Measurements from ENCODE around the gene EMILIN3. TPM values are rescaled to one million over a fixed set of nuclear protein-coding genes. Genes with fewer than 3 reads are reported as not detected.

Gene EMILIN3
- total and polyA plus RNA-seq, 4 donors = 0.38 to 0.72 (median 0.39) TPM; not detected in 1

DNA sequence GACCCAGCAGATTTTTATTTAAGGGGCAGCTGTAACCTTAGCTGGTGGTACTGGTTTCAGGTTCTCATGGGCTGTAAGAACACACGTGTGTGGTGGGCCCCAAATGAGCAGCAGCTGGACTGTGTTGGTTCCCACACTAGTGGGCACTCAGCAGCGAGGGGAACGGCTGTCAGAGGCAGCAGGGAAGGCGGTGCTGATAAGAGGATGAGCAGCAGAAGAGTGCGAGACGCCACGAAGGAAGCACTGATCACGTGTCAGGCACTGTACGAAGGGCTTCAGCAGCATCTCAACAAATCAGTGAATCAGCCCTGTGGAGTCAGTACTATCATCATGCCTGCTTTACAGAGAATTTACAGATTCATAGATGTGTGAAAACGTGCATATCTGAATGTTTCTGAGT is 41.0 kb upstream of the EMILIN3 start:
- DNase-seq (no peak), ATAC-seq (ENCODE audit: low FRiP score) (no peak)
- Histone ChIP-seq H3K36me3 (ENCODE audit: control insufficient read depth in 1 of 2, insufficient read depth in 2 of 2, low read length in 1 of 2) (peaks cover 6 to 7% of the 10 kb centered on the region in 2 donors), H3K27ac (ENCODE audit: low read depth in 1 of 2, low read length in 2 of 2) (no peak overlapping the region), H3K4me1 (ENCODE audit: control insufficient read depth in 1 of 2, insufficient read depth in 2 of 2, low read length in 2 of 2) (no peaks in the 10 kb centered on the region), H3K9me3 (ENCODE audit: control insufficient read depth, low read length) (no peaks in the 10 kb centered on the region), H3K27me3 (ENCODE audit: control insufficient read depth in 1 of 2, insufficient read depth in 2 of 2, low read length in 1 of 2) (no peaks in the 10 kb centered on the region), H3K4me3 (ENCODE audit: low read length in 2 of 2) (no peak overlapping the region)
- WGBS, 2 donors = 88 to 91% methylated on average over 10 of the region's 10 CpGs
- intact Hi-C loops (cut with DNase I) = no loop called here

GRCh38 chr20:41406896-41407444 is 40.4 kb upstream of the EMILIN3 start:
- 90 to 91% methylated on average over 7 of the region's 7 CpGs for WGBS, 2 donors
- H3K27ac ChIP-seq (ENCODE audit: low read depth in 1 of 2, low read length in 2 of 2) = no peak overlapping the region
- DNase-seq = no peak
- intact Hi-C loops (cut with DNase I) = no loop called here
- no peak overlapping the region for H3K4me3 ChIP-seq (ENCODE audit: low read length in 2 of 2)
- peaks cover 6 to 7% of the 10 kb centered on the region in 2 donors for H3K36me3 ChIP-seq (ENCODE audit: control insufficient read depth in 1 of 2, insufficient read depth in 2 of 2, low read length in 1 of 2)
- H3K27me3 ChIP-seq (ENCODE audit: control insufficient read depth in 1 of 2, insufficient read depth in 2 of 2, low read length in 1 of 2) = no peaks in the 10 kb centered on the region
- no peaks in the 10 kb centered on the region for H3K9me3 ChIP-seq (ENCODE audit: control insufficient read depth, low read length)
- no peaks in the 10 kb centered on the region for H3K4me1 ChIP-seq (ENCODE audit: control insufficient read depth in 1 of 2, insufficient read depth in 2 of 2, low read length in 2 of 2)
- ATAC-seq (ENCODE audit: low FRiP score) = no peak

- no peaks in the 10 kb centered on the region for H3K9me3 ChIP-seq (ENCODE audit: control insufficient read depth, low read length)
- H3K27me3 ChIP-seq (ENCODE audit: control insufficient read depth in 1 of 2, insufficient read depth in 2 of 2, low read length in 1 of 2) = no peaks in the 10 kb centered on the region
- no peak for DNase-seq
- peaks cover 6 to 7% of the 10 kb centered on the region in 2 donors for H3K36me3 ChIP-seq (ENCODE audit: control insufficient read depth in 1 of 2, insufficient read depth in 2 of 2, low read length in 1 of 2)
- 65 to 72% methylated on average over 10 of the region's 10 CpGs for WGBS, 2 donors
- intact Hi-C loops (cut with DNase I) = no loop called here
- H3K27ac ChIP-seq (ENCODE audit: low read depth in 1 of 2, low read length in 2 of 2) = no peak overlapping the region
- no peaks in the 10 kb centered on the region for H3K4me1 ChIP-seq (ENCODE audit: control insufficient read depth in 1 of 2, insufficient read depth in 2 of 2, low read length in 2 of 2)
- no peak for ATAC-seq (ENCODE audit: low FRiP score)
- no peak overlapping the region for H3K4me3 ChIP-seq (ENCODE audit: low read length in 2 of 2)
These were observed 39.7 kb upstream of the EMILIN3 start for GRCh38 chr20:41406353-41406752.

GRCh38 chr20:41405436-41405835 is 38.8 kb upstream of the EMILIN3 start:
- intact Hi-C loops (cut with DNase I) = no loop called here
- ATAC-seq (ENCODE audit: low FRiP score) = no peak
- 76 to 80% methylated on average over 3 of the region's 3 CpGs for WGBS, 2 donors
- Histone ChIP-seq H3K27me3 (ENCODE audit: control insufficient read depth in 1 of 2, insufficient read depth in 2 of 2, low read length in 1 of 2) (no peaks in the 10 kb centered on the region), H3K36me3 (ENCODE audit: control insufficient read depth in 1 of 2, insufficient read depth in 2 of 2, low read length in 1 of 2) (peaks cover 6 to 8% of the 10 kb centered on the region in 2 donors), H3K4me3 (ENCODE audit: low read length in 2 of 2) (no peak overlapping the region), H3K4me1 (ENCODE audit: control insufficient read depth in 1 of 2, insufficient read depth in 2 of 2, low read length in 2 of 2) (no peaks in the 10 kb centered on the region), H3K27ac (ENCODE audit: low read depth in 1 of 2, low read length in 2 of 2) (no peak overlapping the region), H3K9me3 (ENCODE audit: control insufficient read depth, low read length) (no peaks in the 10 kb centered on the region)
- DNase-seq = no peak

DNA sequence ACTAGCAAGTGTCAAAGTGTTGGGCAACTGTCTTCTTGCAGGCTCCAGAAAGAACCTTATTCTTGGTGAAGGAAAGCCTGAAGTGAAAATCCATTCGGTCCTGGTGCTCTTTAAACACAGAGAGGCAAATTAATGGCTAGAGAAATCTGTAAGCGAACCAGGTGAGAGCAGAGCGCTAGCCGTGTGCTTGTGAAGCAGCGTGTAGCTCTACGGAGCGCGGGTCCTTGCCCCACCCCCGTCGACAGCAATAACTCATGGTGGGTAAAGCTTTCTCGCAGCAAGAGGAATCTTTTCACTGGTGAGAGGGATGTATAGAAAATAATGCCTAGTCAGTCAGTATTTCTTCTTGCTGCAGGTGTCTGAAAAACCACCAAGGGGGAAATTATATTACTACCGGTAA is 37.0 kb upstream of the EMILIN3 start:
- 83 to 86% methylated on average over 12 of the region's 12 CpGs for WGBS, 2 donors
- no peak for ATAC-seq (ENCODE audit: low FRiP score)
- H3K36me3 ChIP-seq (ENCODE audit: control insufficient read depth in 1 of 2, insufficient read depth in 2 of 2, low read length in 1 of 2) = peaks cover 6 to 8% of the 10 kb centered on the region in 2 donors
- no peaks in the 10 kb centered on the region for H3K4me1 ChIP-seq (ENCODE audit: control insufficient read depth in 1 of 2, insufficient read depth in 2 of 2, low read length in 2 of 2)
- H3K27ac ChIP-seq (ENCODE audit: low read depth in 1 of 2, low read length in 2 of 2) = no peak overlapping the region
- H3K9me3 ChIP-seq (ENCODE audit: control insufficient read depth, low read length) = no peaks in the 10 kb centered on the region
- H3K27me3 ChIP-seq (ENCODE audit: control insufficient read depth in 1 of 2, insufficient read depth in 2 of 2, low read length in 1 of 2) = no peaks in the 10 kb centered on the region
- no peak overlapping the region for H3K4me3 ChIP-seq (ENCODE audit: low read length in 2 of 2)
- no peak for DNase-seq
- intact Hi-C loops (cut with DNase I) = no loop called here

- no peak overlapping the region for H3K4me3 ChIP-seq (ENCODE audit: low read length in 2 of 2)
- H3K27me3 ChIP-seq (ENCODE audit: control insufficient read depth in 1 of 2, insufficient read depth in 2 of 2, low read length in 1 of 2) = no peaks in the 10 kb centered on the region
- H3K4me1 ChIP-seq (ENCODE audit: control insufficient read depth in 1 of 2, insufficient read depth in 2 of 2, low read length in 2 of 2) = no peaks in the 10 kb centered on the region
- H3K9me3 ChIP-seq (ENCODE audit: control insufficient read depth, low read length) = no peaks in the 10 kb centered on the region
- H3K36me3 ChIP-seq (ENCODE audit: control insufficient read depth in 1 of 2, insufficient read depth in 2 of 2, low read length in 1 of 2) = peaks cover 0 to 1% of the 10 kb centered on the region in 2 donors
- DNase-seq = no peak
- intact Hi-C loops (cut with DNase I) = loop anchor here in 1 of 2 donors (5.0 kb wide), 1 partner anchor 421 kb away; no protein-coding TSS in a partner anchor
- H3K27ac ChIP-seq (ENCODE audit: low read depth in 1 of 2, low read length in 2 of 2) = no peak overlapping the region
- ATAC-seq (ENCODE audit: low FRiP score) = no peak
- WGBS, 2 donors = 51 to 52% methylated on average over 2 of the region's 2 CpGs
These were observed 31.8 kb upstream of the EMILIN3 start for GRCh38 chr20:41398408-41398807.

DNA sequence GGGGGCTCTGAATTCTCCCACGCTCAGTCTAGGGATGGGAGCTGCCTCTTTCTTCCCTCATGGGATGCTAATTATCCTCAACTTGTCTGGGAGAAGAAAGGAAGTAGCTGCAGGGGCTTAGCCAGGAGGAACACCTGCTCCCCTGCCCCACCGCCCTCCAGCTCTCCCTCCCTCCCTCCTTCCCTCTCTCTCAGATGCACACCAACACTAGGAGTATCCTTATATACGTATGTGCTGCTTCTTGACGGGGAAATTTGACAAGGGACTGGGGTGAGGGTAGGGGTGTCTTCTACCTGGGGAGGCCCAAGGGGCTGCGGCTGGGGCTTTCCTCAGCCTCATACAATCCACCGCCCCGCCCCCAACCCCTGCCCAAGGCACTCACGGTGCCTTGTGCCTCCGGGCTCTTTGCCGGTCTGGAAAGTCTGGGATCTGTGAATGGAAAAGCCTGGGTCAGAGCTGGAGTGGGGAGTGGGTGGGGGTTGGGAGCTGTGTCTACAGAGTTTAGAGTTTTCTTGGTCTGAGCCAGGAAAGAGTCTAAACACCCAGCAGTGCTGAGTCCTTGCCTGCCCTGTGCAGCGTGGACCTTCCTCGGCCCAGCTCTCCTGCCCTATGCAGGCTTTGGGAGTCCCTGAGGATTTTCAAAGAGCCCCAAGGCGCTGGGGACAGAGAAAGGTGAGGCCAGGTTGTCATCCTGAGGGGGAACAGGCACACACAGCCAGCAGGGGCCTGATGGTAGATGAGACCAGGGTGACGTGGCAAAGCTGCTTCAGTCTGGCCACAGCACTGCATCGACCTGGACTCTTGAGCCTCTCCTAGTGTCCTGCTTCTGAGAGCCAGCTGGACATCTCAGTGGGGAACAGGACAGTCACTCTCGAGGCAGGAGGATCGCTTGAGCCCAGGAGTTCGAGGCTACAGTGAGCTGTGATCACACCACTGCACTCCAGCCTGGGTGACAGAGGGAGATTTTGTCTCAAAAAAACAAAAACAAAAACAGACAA is 29.3 kb upstream of the EMILIN3 start:
- H3K9me3 ChIP-seq (ENCODE audit: control insufficient read depth, low read length) = no peaks in the 10 kb centered on the region
- no peaks in the 10 kb centered on the region for H3K4me1 ChIP-seq (ENCODE audit: control insufficient read depth in 1 of 2, insufficient read depth in 2 of 2, low read length in 2 of 2)
- H3K27ac ChIP-seq (ENCODE audit: low read depth in 1 of 2, low read length in 2 of 2) = no peak overlapping the region
- DNase-seq (no peak), ATAC-seq (ENCODE audit: low FRiP score) (peak; percentile 37)
- no peak overlapping the region for H3K4me3 ChIP-seq (ENCODE audit: low read length in 2 of 2)
- H3K27me3 ChIP-seq (ENCODE audit: control insufficient read depth in 1 of 2, insufficient read depth in 2 of 2, low read length in 1 of 2) = no peaks in the 10 kb centered on the region
- intact Hi-C loops (cut with DNase I) = loop anchor here in 1 of 2 donors (5.0 kb wide), 1 partner anchor 419 kb away; no protein-coding TSS in a partner anchor
- H3K36me3 ChIP-seq (ENCODE audit: control insufficient read depth in 1 of 2, insufficient read depth in 2 of 2, low read length in 1 of 2) = no peaks in the 10 kb centered on the region
- 51 to 59% methylated on average over 18 of the region's 18 CpGs for WGBS, 2 donors

DNA sequence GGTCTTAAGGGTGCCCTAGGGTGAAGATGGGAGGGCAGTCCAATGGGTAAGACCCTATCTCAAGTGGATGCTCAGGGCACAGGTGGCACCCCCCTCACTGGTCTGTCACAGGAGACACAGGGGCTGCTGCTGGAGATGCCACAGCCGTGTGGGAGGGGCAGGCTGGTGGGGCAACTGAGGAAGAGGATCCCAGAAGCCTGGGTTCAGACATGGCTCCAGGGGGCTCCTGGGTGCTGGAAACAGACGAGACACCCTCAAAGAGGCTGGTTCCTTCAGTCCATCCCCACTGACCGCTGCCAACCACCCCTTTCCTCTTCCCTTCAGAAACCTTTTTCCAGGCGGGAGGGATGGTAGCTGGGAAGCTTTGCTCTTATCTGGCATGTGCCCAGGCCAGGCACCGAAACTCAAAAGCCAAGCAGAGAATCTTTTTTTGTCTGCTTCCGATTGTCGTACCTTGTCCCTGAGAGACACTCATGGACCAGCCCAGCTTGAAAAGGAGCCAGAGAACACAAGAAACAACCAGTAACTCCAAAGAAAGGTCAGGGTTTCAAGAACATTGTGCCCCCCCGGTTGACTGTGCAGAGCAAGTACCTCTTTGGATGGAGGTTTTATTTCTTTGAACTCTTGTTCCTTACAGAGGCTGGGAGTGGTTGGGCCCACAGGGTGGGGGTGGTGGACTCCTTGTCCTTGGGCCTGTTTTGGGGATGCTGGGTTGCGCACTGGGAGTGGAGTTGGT is 28.5 kb upstream of the EMILIN3 start:
- Histone ChIP-seq H3K27me3 (ENCODE audit: control insufficient read depth in 1 of 2, insufficient read depth in 2 of 2, low read length in 1 of 2) (no peaks in the 10 kb centered on the region), H3K9me3 (ENCODE audit: control insufficient read depth, low read length) (no peaks in the 10 kb centered on the region), H3K4me1 (ENCODE audit: control insufficient read depth in 1 of 2, insufficient read depth in 2 of 2, low read length in 2 of 2) (no peaks in the 10 kb centered on the region), H3K4me3 (ENCODE audit: low read length in 2 of 2) (no peak overlapping the region), H3K36me3 (ENCODE audit: control insufficient read depth in 1 of 2, insufficient read depth in 2 of 2, low read length in 1 of 2) (no peaks in the 10 kb centered on the region), H3K27ac (ENCODE audit: low read depth in 1 of 2, low read length in 2 of 2) (no peak overlapping the region)
- intact Hi-C loops (cut with DNase I) = loop anchor here in 1 of 2 donors (5.0 kb wide), 1 partner anchor 418 kb away; no protein-coding TSS in a partner anchor
- ATAC-seq (ENCODE audit: low FRiP score) = no peak
- 73 to 75% methylated on average over 9 of the region's 9 CpGs for WGBS, 2 donors
- DNase-seq = no peak

Measured in aorta (tissue), 5 donors.